Thyroid gland (tissue), 4 donors: ENCODE measurements around the gene NXF2B.

ENCODE experiments used
- CTCF ChIP-seq, 6 experiments: fragments of 200-600 bp in 3 of 6; fragments of 450-650 bp in 3 of 6; sonication (generic) in 3 of 6; IDR thresholded peaks; one replicate each; pipeline ENCODE4 v1.5.1; 2016 to 2019; ENCODE audit warnings: antibody characterized with exemption in 6 of 6, mild to moderate bottlenecking in 2 of 6, inconsistent platforms in 1 of 6, moderate library complexity in 1 of 6
- POLR2A ChIP-seq, 2 donors: fragments of 450-650 bp; IDR thresholded peaks; one replicate each; pipeline ENCODE4 v1.6.1; 2017; ENCODE audit warnings: antibody characterized with exemption in 2 of 2, mild to moderate bottlenecking in 2 of 2, moderate library complexity in 1 of 2

DNA sequence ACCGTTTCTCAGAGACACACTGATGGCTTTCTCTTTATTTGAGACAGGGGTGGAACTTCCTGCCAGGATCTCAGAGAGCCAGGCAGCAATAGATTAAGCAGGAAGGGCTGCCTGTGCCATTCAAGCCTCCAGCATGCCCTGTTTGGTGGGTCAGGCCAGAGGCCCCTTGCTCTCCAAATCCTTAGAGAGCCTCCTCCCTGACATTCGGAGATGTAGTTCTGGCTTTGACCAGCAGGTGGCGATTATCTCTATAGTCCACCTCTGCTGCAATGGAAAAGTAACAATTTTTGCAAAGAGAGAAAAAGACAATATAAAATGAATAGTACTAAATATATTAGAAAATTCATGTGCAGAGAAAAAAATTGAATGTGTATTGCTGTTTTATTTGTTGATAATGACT is 93.9 kb downstream of the NXF2B start:
- TF ChIP-seq CTCF (IDR thresholded peaks at IDR 0.05) (peak; percentile 37 to 66 (median 50)), POLR2A (IDR thresholded peaks at IDR 0.05) (no peak)
